BLaER1 treated with 17β-estradiol and CSF1 and Interleukin-3, amounts not matched to agents 10 nM and 100 nM (cell line): Measurements from ENCODE around the gene HNRNPH1.

ENCODE experiments used
- H3K27ac ChIP-seq, 11 experiments: shearing (Covaris generic); formaldehyde crosslinking; 2 replicates each; pipeline ENCODE4 v1.8.1; 2022
- H3K27me3 ChIP-seq, 11 experiments: shearing (Covaris generic); formaldehyde crosslinking; 2 replicates each; pipeline ENCODE4 v1.8.1; 2022
- H3K36me3 ChIP-seq, 11 experiments: shearing (Covaris generic); formaldehyde crosslinking; 2 replicates each; pipeline ENCODE4 v1.8.1; 2022
- H3K4me1 ChIP-seq, 10 experiments: shearing (Covaris generic); formaldehyde crosslinking; 2 replicates each; pipeline ENCODE4 v1.8.1; 2022
- H3K4me2 ChIP-seq, 11 experiments: shearing (Covaris generic); formaldehyde crosslinking; 2 replicates each; pipeline ENCODE4 v1.8.1; 2022
- H3K4me3 ChIP-seq, 10 experiments: shearing (Covaris generic); formaldehyde crosslinking; 2 replicates each; pipeline ENCODE4 v1.8.1; 2022
- H3K9ac ChIP-seq, 11 experiments: shearing (Covaris generic); formaldehyde crosslinking; 2 replicates each; pipeline ENCODE4 v1.8.1; 2022
- H3K9me3 ChIP-seq, 11 experiments: shearing (Covaris generic); formaldehyde crosslinking; replicated peaks in 1 of 11; 2 replicates each; pipeline ENCODE4 v1.8.1; 2022
- H4K20me1 ChIP-seq, 11 experiments: shearing (Covaris generic); formaldehyde crosslinking; 2 replicates each; pipeline ENCODE4 v1.8.1; 2022
- Cebpa-rat ChIP-seq, 11 experiments: shearing (Covaris generic); IDR thresholded peaks; 2 replicates each; pipeline ENCODE4 v1.8.1; 2022

The HNRNPH1 gene

GRCh38 chr5:179623906-179624741 is 653 bp upstream of the HNRNPH1 start:
- H4K20me1 ChIP-seq: peaks cover 38 to 42% (median 41%) of the 10 kb centered on the region in 11 experiments
- no peaks in the 10 kb centered on the region for H3K27me3 ChIP-seq
- H3K4me3 ChIP-seq: peak overlapping the region; percentile 96 to 100 (median 99)
- H3K9me3 ChIP-seq: no peaks in the 10 kb centered on the region; a peak in 5 of 22 replicates
- peak overlapping the region; percentile 97 to 100 (median 99) for H3K27ac ChIP-seq
- H3K36me3 ChIP-seq: peaks cover 33 to 51% (median 35%) of the 10 kb centered on the region in 11 experiments
- H3K4me1 ChIP-seq: peaks cover 16 to 42% (median 33%) of the 10 kb centered on the region in 10 experiments
- TF ChIP-seq Cebpa-rat (IDR thresholded peaks at IDR 0.05): no peak
- peak overlapping the region; percentile 90 to 100 (median 98) for H3K4me2 ChIP-seq
- H3K9ac ChIP-seq: peak overlapping the region; percentile 98 to 100 (median 100)

DNA sequence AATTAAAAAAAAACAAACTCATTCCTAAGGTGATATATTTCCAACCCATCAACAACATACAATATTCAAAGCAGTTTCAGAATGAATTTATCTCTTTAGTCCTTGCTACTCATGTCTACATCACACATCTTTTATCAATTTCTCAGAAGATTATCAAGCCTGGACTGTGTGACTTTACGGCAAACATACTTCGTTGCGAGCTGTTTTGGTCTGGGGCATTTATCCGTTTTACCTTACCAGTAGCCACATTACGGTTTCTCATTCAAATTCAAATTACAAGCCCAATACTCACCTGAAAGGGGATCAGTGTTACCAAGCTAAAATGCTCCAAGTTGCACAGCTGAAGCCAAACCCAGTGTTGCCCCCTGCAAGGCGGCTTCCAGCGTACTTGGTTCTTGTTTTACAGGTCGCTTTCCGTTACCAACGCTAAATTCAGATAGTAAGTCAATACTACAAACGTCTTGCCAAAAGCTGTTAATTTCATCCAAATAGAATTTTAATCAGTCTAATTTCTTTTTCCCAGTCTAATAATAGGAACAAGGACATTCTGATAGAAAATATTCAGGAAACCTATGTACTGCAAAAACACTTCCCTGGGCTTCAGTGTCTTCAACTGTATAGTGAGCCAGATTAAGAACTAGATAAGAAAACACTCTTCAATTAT is 1.8 kb downstream of the HNRNPH1 start:
- Histone ChIP-seq H3K27me3 (no peaks in the 10 kb centered on the region), H3K4me2 (peak overlapping the region; percentile 83 to 99 (median 96)), H3K4me1 (peaks cover 37 to 64% (median 54%) of the 10 kb centered on the region in 10 experiments), H3K9ac (peak overlapping the region; percentile 98 to 100 (median 100)), H3K9me3 (no peaks in the 10 kb centered on the region; a peak in 5 of 22 replicates), H3K36me3 (peaks cover 58 to 60% (median 60%) of the 10 kb centered on the region in 11 experiments), H4K20me1 (peaks cover 62 to 67% (median 65%) of the 10 kb centered on the region in 11 experiments), H3K4me3 (peak overlapping the region; percentile 96 to 100 (median 99)), H3K27ac (peak overlapping the region in 10 of 11 experiments; percentile 74 to 100 (median 98); a peak in 18 of 22 replicates)
- no peak for TF ChIP-seq Cebpa-rat (IDR thresholded peaks at IDR 0.05)

DNA sequence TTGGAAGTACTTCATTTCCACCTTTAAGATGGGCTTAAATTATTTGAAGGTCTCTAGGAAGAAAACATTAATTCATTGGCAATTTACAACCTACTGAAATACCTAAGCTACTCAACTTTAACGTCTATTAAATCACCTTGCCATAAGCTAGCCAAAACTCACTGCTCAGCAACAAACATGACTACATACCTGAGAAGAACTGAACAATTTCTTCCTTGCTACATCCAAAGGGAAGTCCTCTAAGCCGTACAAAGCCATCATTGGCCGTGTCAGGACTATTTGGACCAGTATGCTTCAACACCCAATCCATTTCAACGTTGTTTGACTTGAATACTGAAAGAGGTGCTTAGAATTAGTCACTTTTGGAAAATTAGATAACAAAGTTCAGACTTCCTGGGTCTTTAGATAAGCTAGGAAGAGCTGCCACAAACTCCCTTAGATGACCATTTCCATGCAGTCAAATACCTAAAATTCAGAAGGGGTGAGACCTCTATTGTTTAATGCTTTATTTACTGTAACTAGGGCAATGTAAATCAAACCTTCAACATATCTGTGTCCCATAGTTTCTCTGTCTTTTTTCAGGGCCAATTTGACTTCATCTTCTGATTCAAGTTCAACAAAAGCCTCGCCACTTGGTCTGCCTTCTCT is 2.6 kb downstream of the HNRNPH1 start:
- peak overlapping the region; percentile 96 to 100 (median 99) for H3K4me3 ChIP-seq

GRCh38 chr5:179620293-179620692 is 3.2 kb downstream of the HNRNPH1 start:
- no peak for TF ChIP-seq Cebpa-rat (IDR thresholded peaks at IDR 0.05)
- Histone ChIP-seq H3K36me3 (peaks cover 71 to 74% (median 74%) of the 10 kb centered on the region in 11 experiments), H3K9me3 (no peaks in the 10 kb centered on the region; a peak in 5 of 22 replicates), H3K4me2 (peak overlapping the region; percentile 83 to 99 (median 96)), H3K27ac (peak overlapping the region in 3 of 11 experiments; percentile 0 to 21 (median 5); a peak in 1 of 22 replicates), H3K4me3 (peak overlapping the region; percentile 96 to 100 (median 99)), H3K27me3 (no peaks in the 10 kb centered on the region), H3K9ac (peak overlapping the region; percentile 98 to 100 (median 100)), H3K4me1 (peaks cover 43 to 73% (median 60%) of the 10 kb centered on the region in 10 experiments), H4K20me1 (peaks cover 76 to 81% (median 79%) of the 10 kb centered on the region in 11 experiments)

More for the DNA sequence above, 2.6 kb downstream of the HNRNPH1 start:
- TF ChIP-seq Cebpa-rat (IDR thresholded peaks at IDR 0.05): no peak
- Histone ChIP-seq H3K9ac (peak overlapping the region; percentile 98 to 100 (median 100)), H4K20me1 (peaks cover 71 to 75% (median 74%) of the 10 kb centered on the region in 11 experiments), H3K36me3 (peaks cover 66 to 68% (median 68%) of the 10 kb centered on the region in 11 experiments), H3K9me3 (no peaks in the 10 kb centered on the region; a peak in 5 of 22 replicates), H3K4me2 (peak overlapping the region; percentile 83 to 99 (median 96)), H3K27ac (peak overlapping the region in 6 of 11 experiments; percentile 0 to 100 (median 60); a peak in 6 of 22 replicates), H3K4me1 (peaks cover 42 to 73% (median 60%) of the 10 kb centered on the region in 10 experiments), H3K27me3 (no peaks in the 10 kb centered on the region)

GRCh38 chr5:179619776-179620175 is 3.7 kb downstream of the HNRNPH1 start:
- Histone ChIP-seq H3K4me3 (peak overlapping the region; percentile 96 to 100 (median 99); a peak in 19 of 20 replicates), H3K4me1 (peaks cover 38 to 73% (median 56%) of the 10 kb centered on the region in 10 experiments), H3K27ac (no peak overlapping the region), H3K4me2 (peak overlapping the region; percentile 83 to 99 (median 96); a peak in 21 of 22 replicates), H3K9me3 (no peaks in the 10 kb centered on the region; a peak in 5 of 22 replicates), H4K20me1 (peaks cover 81 to 86% (median 84%) of the 10 kb centered on the region in 11 experiments), H3K9ac (peak overlapping the region; percentile 52 to 100 (median 100); a peak in 16 of 22 replicates), H3K27me3 (no peaks in the 10 kb centered on the region), H3K36me3 (peaks cover 77 to 79% (median 79%) of the 10 kb centered on the region in 11 experiments)
- TF ChIP-seq Cebpa-rat (IDR thresholded peaks at IDR 0.05): no peak

GRCh38 chr5:179618923-179619554 is 4.4 kb downstream of the HNRNPH1 start:
- no peaks in the 10 kb centered on the region; a peak in 5 of 22 replicates for H3K9me3 ChIP-seq
- H3K4me1 ChIP-seq: peaks cover 30 to 66% (median 49%) of the 10 kb centered on the region in 10 experiments
- peaks cover 89 to 93% (median 92%) of the 10 kb centered on the region in 11 experiments for H4K20me1 ChIP-seq
- H3K36me3 ChIP-seq: peaks cover 84 to 86% (median 86%) of the 10 kb centered on the region in 11 experiments
- no peak overlapping the region for H3K27ac ChIP-seq
- peak overlapping the region; percentile 75 to 99 (median 93) for H3K4me2 ChIP-seq
- H3K27me3 ChIP-seq: no peaks in the 10 kb centered on the region
- H3K4me3 ChIP-seq: peak overlapping the region; percentile 20 to 100 (median 99); a peak in 18 of 20 replicates
- TF ChIP-seq Cebpa-rat (IDR thresholded peaks at IDR 0.05): no peak
- peak overlapping the region; percentile 21 to 100 (median 45); a peak in 17 of 22 replicates for H3K9ac ChIP-seq

DNA sequence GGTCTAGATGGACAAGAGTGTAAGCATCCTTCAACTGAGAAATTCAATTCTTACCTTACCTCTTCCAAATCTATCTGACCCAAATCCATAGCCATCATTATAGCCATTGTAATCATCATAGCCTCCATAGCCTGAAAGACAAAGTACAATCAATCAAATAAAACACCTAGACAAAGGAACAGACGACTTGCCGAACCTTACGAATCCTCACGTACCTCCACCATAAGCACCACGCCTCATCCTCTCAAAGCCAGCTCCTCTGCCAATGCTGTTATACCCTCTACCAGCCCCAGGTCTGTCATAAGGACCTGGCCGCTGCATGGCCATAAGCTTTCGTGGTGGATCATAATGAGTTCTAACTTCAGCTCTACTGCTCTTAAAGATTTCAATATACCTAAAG is 5.5 kb downstream of the HNRNPH1 start:
- Histone ChIP-seq H3K4me3 (peak overlapping the region in 2 of 10 experiments; percentile 62 to 99; a peak in 3 of 20 replicates), H3K9me3 (no peaks in the 10 kb centered on the region; a peak in 5 of 22 replicates), H3K4me1 (peaks cover 29 to 70% (median 48%) of the 10 kb centered on the region in 10 experiments), H3K9ac (peak overlapping the region in 6 of 11 experiments; percentile 1 to 49 (median 15); a peak in 6 of 22 replicates), H4K20me1 (peaks cover 98 to 99% (median 98%) of the 10 kb centered on the region in 11 experiments), H3K36me3 (peaks cover 95 to 97% (median 97%) of the 10 kb centered on the region in 11 experiments), H3K27me3 (no peaks in the 10 kb centered on the region), H3K27ac (no peak overlapping the region), H3K4me2 (peak overlapping the region in 10 of 11 experiments; percentile 15 to 99 (median 88); a peak in 16 of 22 replicates)
- TF ChIP-seq Cebpa-rat (IDR thresholded peaks at IDR 0.05): no peak
